T-helper 17 cell (primary cell): ENCODE results near the gene COL13A1. TPM values are rescaled to one million over a fixed set of nuclear protein-coding genes. Genes with fewer than 3 reads are reported as not detected.

Experiments
- ATAC-seq: fragments of 150-1000 bp; cut with Tn5 transposase; 2 replicates; pipeline ENCODE4 v1.10.0; 2021; ENCODE audit warnings: mild to moderate bottlenecking, moderate library complexity
- DNase-seq, 3 donors: peaks; one replicate each; pipeline versions ENCODE4 v3.0.0 to v3.0.0-alpha.2; 2020 to 2021
- H3K9me3 ChIP-seq: one replicate; pipeline ENCODE4 v1.7.0; 2013; ENCODE audit warnings: low read length, mild to moderate bottlenecking; ENCODE audit not compliant: control insufficient read depth, poor library complexity, severe bottlenecking
- H3K27ac Mint-ChIP-seq: one replicate; pipeline ENCODE4 v1.8.0; 2022; ENCODE audit warnings: mild to moderate bottlenecking, moderate library complexity, mixed read lengths
- H3K27me3 Mint-ChIP-seq: one replicate; pipeline ENCODE4 v1.8.0; 2022; ENCODE audit warnings: mixed read lengths
- H3K36me3 Mint-ChIP-seq: one replicate; pipeline ENCODE4 v1.8.0; 2022; ENCODE audit warnings: low read depth, mixed read lengths
- H3K4me1 Mint-ChIP-seq: one replicate; pipeline ENCODE4 v1.8.0; 2022; ENCODE audit warnings: mild to moderate bottlenecking, mixed read lengths
- H3K4me3 Mint-ChIP-seq: one replicate; pipeline ENCODE4 v1.8.0; 2022; ENCODE audit warnings: mild to moderate bottlenecking, moderate library complexity, mixed read lengths
- total RNA-seq, 4 donors: library from RNA in 2 of 4; stranded (reverse) in 2 of 4; gene quantifications; one replicate each; pipeline ENCODE4 v1.2.3 and lab custom pipeline; 2022 to 2026

COL13A1 gene
- total RNA-seq, 2 donors from 2014 or later, result not detected

GRCh38 chr10:69899727-69900595 lies 98.3 kb downstream of the COL13A1 start:
- no peaks in the 10 kb centered on the region for H3K9me3 ChIP-seq
- no peak overlapping the region for H3K27ac Mint-ChIP-seq
- H3K4me3 Mint-ChIP-seq, result no peak overlapping the region
- peaks cover 2% of the 10 kb centered on the region for H3K4me1 Mint-ChIP-seq
- DNase-seq (no peak), ATAC-seq (no peak)
- H3K27me3 Mint-ChIP-seq, result peaks cover 11% of the 10 kb centered on the region
- no peaks in the 10 kb centered on the region for H3K36me3 Mint-ChIP-seq

GRCh38 chr10:69901022-69901421 lies 99.3 kb downstream of the COL13A1 start:
- no peak for DNase-seq
- H3K36me3 Mint-ChIP-seq, result peaks cover 2% of the 10 kb centered on the region
- no peak overlapping the region for H3K4me3 Mint-ChIP-seq
- H3K27ac Mint-ChIP-seq, result no peak overlapping the region
- ATAC-seq, result no peak
- no peaks in the 10 kb centered on the region for H3K9me3 ChIP-seq
- H3K27me3 Mint-ChIP-seq, result peaks cover 10% of the 10 kb centered on the region
- peaks cover 2% of the 10 kb centered on the region for H3K4me1 Mint-ChIP-seq

- Mint-ChIP-seq H3K4me3 (no peak overlapping the region), H3K36me3 (peaks cover 2% of the 10 kb centered on the region), H3K27me3 (peaks cover 5% of the 10 kb centered on the region), H3K27ac (no peak overlapping the region), H3K4me1 (no peaks in the 10 kb centered on the region)
- no peaks in the 10 kb centered on the region for H3K9me3 ChIP-seq
- no peak for DNase-seq
- no peak for ATAC-seq
These were observed 100.2 kb downstream of the COL13A1 start for GRCh38 chr10:69901628-69902505.

DNA sequence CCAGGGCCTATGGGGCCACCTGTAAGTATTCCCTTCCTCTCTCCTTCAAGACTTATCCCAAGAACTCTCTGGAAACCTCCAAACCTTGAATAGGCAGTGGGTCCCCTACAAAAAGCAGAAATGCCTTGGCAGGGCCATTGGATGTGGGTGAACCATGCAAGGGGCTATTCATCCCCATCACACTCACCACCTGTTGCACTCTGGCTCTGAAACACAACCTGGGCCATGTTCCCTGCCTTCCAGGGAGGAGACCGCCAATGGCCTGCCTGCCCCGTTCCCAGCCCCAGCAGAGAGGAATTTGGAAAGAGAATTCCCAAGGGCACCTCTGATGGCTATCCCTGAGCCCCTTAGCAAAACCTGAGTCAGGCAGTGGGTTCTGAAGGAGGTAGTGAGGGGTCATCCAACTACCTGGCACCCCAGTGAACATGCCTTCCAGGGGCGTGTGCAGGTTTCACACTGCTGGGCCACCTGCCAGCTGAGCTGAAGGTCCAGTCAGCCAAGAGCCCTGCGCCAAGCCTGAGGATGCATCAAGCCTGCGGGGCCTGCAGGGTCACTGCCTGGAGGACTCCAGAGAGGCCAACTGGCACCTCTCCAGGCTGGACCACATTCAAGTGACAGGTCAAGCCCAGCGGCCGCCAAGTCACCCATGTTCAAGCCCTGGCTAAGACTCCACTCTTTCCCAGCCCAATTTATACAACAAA lies 101.3 kb downstream of the COL13A1 start:
- peaks cover 5% of the 10 kb centered on the region for H3K27me3 Mint-ChIP-seq
- DNase-seq (no peak), ATAC-seq (no peak)
- H3K36me3 Mint-ChIP-seq, result peaks cover 2% of the 10 kb centered on the region
- H3K4me3 Mint-ChIP-seq, result no peak overlapping the region
- H3K9me3 ChIP-seq, result no peaks in the 10 kb centered on the region
- H3K4me1 Mint-ChIP-seq, result no peaks in the 10 kb centered on the region
- H3K27ac Mint-ChIP-seq, result no peak overlapping the region

- Mint-ChIP-seq H3K4me1 (no peaks in the 10 kb centered on the region), H3K4me3 (no peak overlapping the region), H3K36me3 (peaks cover 2% of the 10 kb centered on the region), H3K27me3 (peaks cover 10% of the 10 kb centered on the region), H3K27ac (no peak overlapping the region)
- DNase-seq (no peak), ATAC-seq (no peak)
- H3K9me3 ChIP-seq, result no peaks in the 10 kb centered on the region
These were observed 102.8 kb downstream of the COL13A1 start for GRCh38 chr10:69904533-69904932.

- no peak overlapping the region for H3K27ac Mint-ChIP-seq
- ATAC-seq (no peak), DNase-seq (no peak)
These were observed 104.7 kb downstream of the COL13A1 start for GRCh38 chr10:69906425-69906824.

DNA sequence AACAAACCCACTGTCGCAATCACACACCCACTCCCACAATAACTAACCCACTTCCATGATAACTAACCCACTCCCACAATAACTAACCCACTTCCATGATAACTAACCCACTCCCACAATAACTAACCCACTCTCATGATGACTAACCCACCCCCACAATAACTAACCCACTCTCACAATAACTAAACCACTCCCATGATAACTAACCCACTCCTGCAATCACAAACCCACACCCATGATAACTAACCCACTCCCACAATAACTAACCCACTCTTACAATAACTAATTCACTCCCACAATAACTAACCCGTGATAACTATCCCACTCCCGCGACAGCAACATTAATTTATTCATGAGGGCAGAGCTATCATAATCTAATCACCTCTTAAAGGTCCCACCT lies 105.8 kb downstream of the COL13A1 start:
- DNase-seq (no peak), ATAC-seq (no peak)
- H3K27me3 Mint-ChIP-seq, result peaks cover 15% of the 10 kb centered on the region
- no peaks in the 10 kb centered on the region for H3K9me3 ChIP-seq
- no peak overlapping the region for H3K27ac Mint-ChIP-seq
- H3K4me1 Mint-ChIP-seq, result peaks cover under 1% of the 10 kb centered on the region
- H3K4me3 Mint-ChIP-seq, result no peak overlapping the region
- peaks cover 2% of the 10 kb centered on the region for H3K36me3 Mint-ChIP-seq

More at GRCh38 chr10:69906425-69906824, 104.7 kb downstream of the COL13A1 start:
- Mint-ChIP-seq H3K27me3 (peaks cover 13% of the 10 kb centered on the region), H3K4me3 (no peak overlapping the region), H3K4me1 (no peaks in the 10 kb centered on the region), H3K36me3 (peaks cover 2% of the 10 kb centered on the region)
- H3K9me3 ChIP-seq, result no peaks in the 10 kb centered on the region

- H3K9me3 ChIP-seq, result no peaks in the 10 kb centered on the region
- no peak overlapping the region for H3K27ac Mint-ChIP-seq
- H3K4me1 Mint-ChIP-seq, result peaks cover 3% of the 10 kb centered on the region
- no peak overlapping the region for H3K4me3 Mint-ChIP-seq
- no peak for DNase-seq
- no peak for ATAC-seq
- peaks cover 2% of the 10 kb centered on the region for H3K36me3 Mint-ChIP-seq
- peaks cover 21% of the 10 kb centered on the region for H3K27me3 Mint-ChIP-seq
These were observed 106.4 kb downstream of the COL13A1 start for GRCh38 chr10:69908124-69908523.

DNA sequence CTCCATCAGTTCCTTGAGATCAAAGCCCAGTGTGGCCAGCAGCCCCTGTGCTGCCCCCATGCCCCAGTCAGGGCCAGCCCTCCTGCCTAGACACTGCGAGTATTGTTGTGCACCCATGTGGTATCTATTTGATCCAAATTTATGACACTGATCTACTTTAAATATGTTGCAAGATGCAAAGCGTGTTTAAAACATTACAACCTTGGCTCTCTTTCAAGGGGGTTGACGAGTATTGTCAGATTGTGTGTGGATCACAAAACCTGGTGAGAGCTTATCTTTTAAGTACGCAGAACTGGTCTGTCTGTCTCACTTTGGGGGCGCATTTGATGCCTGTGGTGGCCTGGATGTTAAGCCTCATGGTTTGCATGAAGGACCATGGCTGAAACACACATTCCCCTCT lies 108.9 kb downstream of the COL13A1 start:
- H3K9me3 ChIP-seq, result no peaks in the 10 kb centered on the region
- Mint-ChIP-seq H3K27ac (no peak overlapping the region), H3K4me3 (no peak overlapping the region), H3K4me1 (peaks cover 6% of the 10 kb centered on the region), H3K36me3 (no peaks in the 10 kb centered on the region), H3K27me3 (peaks cover 21% of the 10 kb centered on the region)
- DNase-seq, result no peak
- ATAC-seq, result no peak

DNA sequence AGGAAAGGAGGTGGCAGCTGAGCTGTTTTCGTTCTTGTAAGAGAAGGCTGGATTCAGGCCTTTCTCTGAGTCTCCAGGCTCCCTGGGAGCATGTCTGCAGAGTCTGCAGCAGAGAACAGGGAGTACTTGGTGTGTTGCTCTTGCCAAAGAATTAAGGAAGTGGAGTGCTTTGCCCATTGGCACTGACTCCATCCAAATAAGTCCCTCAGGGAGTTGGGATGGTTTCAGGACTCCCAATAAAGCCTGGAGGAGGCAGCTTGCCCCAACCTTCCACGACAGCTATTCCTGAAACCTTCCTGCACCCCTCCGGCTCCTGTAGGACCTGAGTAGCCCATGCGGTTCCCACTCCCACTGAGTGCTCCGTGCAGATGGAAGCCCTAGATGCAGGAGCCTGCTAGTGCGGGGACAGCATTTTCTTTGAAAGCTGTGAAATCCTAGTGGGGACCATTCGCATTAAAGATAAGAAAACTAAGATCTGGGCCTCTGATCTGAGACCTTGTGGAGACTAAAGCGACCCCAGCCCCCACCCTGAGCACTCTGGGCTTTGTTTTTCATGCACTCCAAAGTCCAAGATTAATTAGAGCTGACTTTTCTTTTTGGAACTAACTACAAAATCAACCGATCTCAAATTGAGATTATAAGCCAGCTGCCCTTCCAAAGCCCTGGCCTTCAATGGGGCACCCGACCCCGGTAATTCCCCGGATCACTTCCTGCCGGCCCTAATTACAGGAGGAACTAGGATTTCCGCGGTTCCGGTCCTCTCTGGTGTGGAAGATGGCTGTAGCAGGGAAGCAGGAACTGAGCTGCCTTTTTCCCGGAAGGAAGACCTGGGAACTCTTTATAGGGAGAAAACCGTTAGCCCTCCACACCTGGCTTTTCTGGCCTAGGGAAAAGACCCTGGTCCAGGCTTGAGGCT lies 110.2 kb downstream of the COL13A1 start:
- Mint-ChIP-seq H3K27me3 (peaks cover 31% of the 10 kb centered on the region), H3K27ac (no peak overlapping the region), H3K36me3 (no peaks in the 10 kb centered on the region), H3K4me3 (no peak overlapping the region), H3K4me1 (peaks cover 6% of the 10 kb centered on the region)
- no peak for ATAC-seq
- DNase-seq, result no peak
- no peaks in the 10 kb centered on the region for H3K9me3 ChIP-seq

DNA sequence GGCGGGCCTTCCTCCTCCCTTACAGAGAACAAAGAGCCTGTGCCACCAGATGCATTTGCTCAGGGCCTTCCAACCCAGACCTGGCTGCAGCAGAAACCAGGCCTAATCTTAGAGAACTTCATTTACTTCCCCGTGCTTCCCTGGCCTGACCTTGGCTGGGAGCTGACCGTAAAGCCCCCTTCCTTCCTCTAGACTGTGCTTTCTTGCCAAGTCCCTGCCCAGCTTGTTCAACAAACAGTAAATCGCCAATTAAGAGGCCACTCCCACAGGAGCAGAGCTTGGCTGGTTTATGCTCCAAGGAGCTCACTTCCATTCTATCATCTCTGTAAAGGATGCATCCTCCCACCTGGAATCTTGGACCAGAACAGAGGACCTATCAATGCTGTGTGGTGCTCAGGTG lies 110.9 kb downstream of the COL13A1 start:
- Mint-ChIP-seq H3K4me1 (peaks cover 6% of the 10 kb centered on the region), H3K4me3 (no peak overlapping the region), H3K27ac (no peak overlapping the region), H3K27me3 (peaks cover 31% of the 10 kb centered on the region), H3K36me3 (no peaks in the 10 kb centered on the region)
- no peaks in the 10 kb centered on the region for H3K9me3 ChIP-seq
- ATAC-seq (no peak), DNase-seq (no peak)

- Mint-ChIP-seq H3K27me3 (peaks cover 36% of the 10 kb centered on the region), H3K4me3 (no peak overlapping the region), H3K27ac (no peak overlapping the region), H3K4me1 (peaks cover 6% of the 10 kb centered on the region), H3K36me3 (no peaks in the 10 kb centered on the region)
- no peak for ATAC-seq
- no peak for DNase-seq
- no peaks in the 10 kb centered on the region for H3K9me3 ChIP-seq
These were observed 112.1 kb downstream of the COL13A1 start for GRCh38 chr10:69913606-69914382.
